ENCODE measurements around the gene HMGCL.

The HMGCL gene

GRCh38 chr1:23752909-23753308 lies 72.3 kb downstream of the HMGCL start:
- Mint-ChIP-seq H3K9me3 (no peaks in the 10 kb centered on the region), H3K4me3 (no peak overlapping the region), H3K27ac (no peak overlapping the region), H3K27me3 (ENCODE audit: low read depth) (no peaks in the 10 kb centered on the region), H3K36me3 (ENCODE audit: low read depth) (peaks cover 40% of the 10 kb centered on the region), H3K4me1 (ENCODE audit: low read depth) (peaks cover 16% of the 10 kb centered on the region)

All from T-helper 1 cell treated with Interleukin-12 subunit alpha and Interleukin-12 subunit beta and Interleukin-4 antibody, amounts not matched to agents 30 μg/mL and 1 μg/mL, for 36 hours (primary cell).